Measurements from ENCODE around the gene PPP2R5D.

The PPP2R5D gene

DNA sequence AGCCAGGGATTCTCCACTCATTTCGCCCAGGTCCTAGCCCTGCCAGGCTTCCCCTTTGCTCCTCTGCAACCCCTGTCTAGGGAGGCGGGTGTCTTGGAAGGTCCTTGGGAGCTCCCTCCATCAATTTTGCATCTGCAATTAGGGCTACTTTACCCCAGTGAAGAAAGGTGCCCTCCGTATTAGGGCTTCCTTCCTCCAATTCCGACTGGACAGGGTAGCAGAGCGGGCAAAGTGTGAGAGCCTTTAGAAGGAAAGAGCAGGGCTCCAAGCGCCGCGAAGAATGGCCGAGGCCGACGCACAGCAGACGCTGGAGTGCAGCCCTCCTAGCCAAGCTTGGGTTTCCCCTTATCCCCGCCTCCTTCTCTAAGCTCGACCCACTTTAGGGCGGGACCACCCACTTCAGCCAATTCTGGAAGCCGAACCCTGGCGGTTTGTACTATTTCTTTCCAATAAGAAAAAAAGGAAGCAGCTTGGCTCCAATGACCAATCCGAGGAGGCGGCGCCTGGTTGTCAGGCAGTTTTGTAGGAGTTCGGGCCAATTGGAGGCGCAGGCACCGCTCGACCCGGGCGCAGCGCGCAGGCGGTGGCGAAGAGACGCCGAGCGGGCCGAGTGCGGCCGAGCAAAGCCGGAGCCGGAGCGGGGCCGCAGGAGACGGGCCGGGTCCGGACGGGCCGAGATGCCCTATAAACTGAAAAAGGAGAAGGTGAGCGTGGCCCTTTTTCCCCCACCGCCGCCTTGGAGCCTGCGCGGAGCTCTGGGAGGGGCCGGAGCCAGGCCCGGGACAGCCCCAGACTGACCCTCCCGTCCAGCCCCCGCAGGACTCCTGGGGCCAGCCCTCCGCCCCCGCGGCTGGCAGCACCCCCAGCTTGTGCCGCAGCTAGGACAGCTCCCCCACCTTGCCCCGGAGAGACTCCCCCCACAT lies at the start of gene PPP2R5D:
Gene PPP2R5D, plus strand, starts transcription at position 570 of the 923 bp plus-strand sequence. Its CDS starts 108 bp downstream, at position 678.
- Histone ChIP-seq H3K9me2 (replicated peaks; ENCODE audit: low read depth, low read length) (no peaks in the 10 kb centered on the region), H3K27me3 (ENCODE audit: insufficient read depth, low read length, poor library complexity, severe bottlenecking) (no peaks in the 10 kb centered on the region), H3K36me3 (ENCODE audit: insufficient read depth, low read length) (no peaks in the 10 kb centered on the region), H4K20me1 (ENCODE audit: insufficient read depth, low read length, poor library complexity, severe bottlenecking) (peaks cover 5% of the 10 kb centered on the region), H3K4me3 (ENCODE audit: low read length, poor library complexity, severe bottlenecking) (peak within 1 kb of the TSS; percentile 85), H3F3A (ENCODE audit: low read depth) (no peaks in the 10 kb centered on the region), H3K79me2 (ENCODE audit: insufficient read depth, low read length) (peaks cover 45% of the 10 kb centered on the region), H2AFZ (ENCODE audit: low read length) (peak within 1 kb of the TSS; percentile 86), H3K9me3 (ENCODE audit: insufficient read depth, low read depth, low read length) (no peaks in the 10 kb centered on the region), H3K9ac (ENCODE audit: low read depth, low read length, poor library complexity, severe bottlenecking) (peak within 1 kb of the TSS; percentile 90), H3K4me1 (ENCODE audit: insufficient read depth, low read length, poor library complexity, severe bottlenecking) (peaks cover 51% of the 10 kb centered on the region), H3K4me2 (ENCODE audit: low read depth, low read length, poor library complexity, severe bottlenecking) (peak within 1 kb of the TSS; percentile 97)
- TF ChIP-seq CTCF (conservative IDR thresholded peaks at IDR 0.05; ENCODE audit: low read length): no peak
- no peak for TF ChIP-seq EZH2phosphoT487 (IDR thresholded peaks at IDR 0.05; ENCODE audit: borderline replicate concordance)

DNA sequence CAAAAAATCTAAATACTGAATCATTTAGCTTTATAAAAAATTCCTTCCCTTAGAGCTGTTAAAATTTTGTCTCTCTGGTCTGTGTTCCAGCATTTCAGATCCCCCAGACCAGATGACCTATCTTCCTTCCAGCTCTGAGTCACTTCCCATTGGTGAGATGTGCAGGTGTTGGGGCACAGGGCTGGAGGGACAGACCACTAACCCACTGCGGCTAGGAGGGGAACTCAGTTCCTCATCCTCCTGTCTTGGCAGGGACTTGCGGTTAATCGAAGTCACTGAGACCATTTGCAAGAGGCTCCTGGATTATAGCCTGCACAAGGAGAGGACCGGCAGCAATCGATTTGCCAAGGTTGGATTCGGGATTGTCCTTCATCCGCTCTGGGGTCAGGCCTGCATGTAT lies 49.0 kb upstream of the PPP2R5D start:
- no peak overlapping the region for H3K4me3 ChIP-seq (ENCODE audit: low read length, poor library complexity, severe bottlenecking)
- H3K4me2 ChIP-seq (ENCODE audit: low read depth, low read length, poor library complexity, severe bottlenecking): peak overlapping the region; percentile 89
- H3K27me3 ChIP-seq (ENCODE audit: insufficient read depth, low read length, poor library complexity, severe bottlenecking): no peaks in the 10 kb centered on the region
- peaks cover 36% of the 10 kb centered on the region for H3K4me1 ChIP-seq (ENCODE audit: insufficient read depth, low read length, poor library complexity, severe bottlenecking)
- H3K9me3 ChIP-seq (ENCODE audit: insufficient read depth, low read depth, low read length): no peaks in the 10 kb centered on the region
- TF ChIP-seq EZH2phosphoT487 (IDR thresholded peaks at IDR 0.05; ENCODE audit: borderline replicate concordance) (no peak), CTCF (conservative IDR thresholded peaks at IDR 0.05; ENCODE audit: low read length) (no peak)
- H3F3A ChIP-seq (ENCODE audit: low read depth): peaks cover 5% of the 10 kb centered on the region
- H3K9ac ChIP-seq (ENCODE audit: low read depth, low read length, poor library complexity, severe bottlenecking): no peak overlapping the region
- H3K36me3 ChIP-seq (ENCODE audit: insufficient read depth, low read length): peaks cover 62% of the 10 kb centered on the region; the same call in 1 of the 2 replicates
- H3K9me2 ChIP-seq (replicated peaks; ENCODE audit: low read depth, low read length): no peaks in the 10 kb centered on the region
- H4K20me1 ChIP-seq (ENCODE audit: insufficient read depth, low read length, poor library complexity, severe bottlenecking): peaks cover 64% of the 10 kb centered on the region
- H2AFZ ChIP-seq (ENCODE audit: low read length): no peak overlapping the region
- peaks cover 82% of the 10 kb centered on the region for H3K79me2 ChIP-seq (ENCODE audit: insufficient read depth, low read length)

DNA sequence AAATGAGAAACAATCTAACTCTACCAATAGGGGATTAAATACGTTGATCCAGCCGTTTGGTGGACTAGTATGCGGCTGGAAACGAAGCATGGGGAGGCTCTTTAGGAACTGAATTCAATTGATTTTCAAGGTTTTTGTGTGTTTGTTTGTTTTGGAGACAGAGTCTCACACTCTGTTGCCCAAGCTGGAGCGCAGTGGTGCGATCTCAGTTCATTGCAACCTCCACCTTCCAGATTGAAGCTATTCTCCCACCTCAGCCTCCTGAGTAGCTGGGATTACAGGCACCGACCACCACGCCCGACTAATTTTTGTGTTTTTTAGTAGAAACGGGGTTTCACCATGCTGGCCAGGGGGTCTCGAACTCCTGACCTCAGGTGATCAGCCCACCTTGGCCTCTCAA lies 48.0 kb upstream of the PPP2R5D start:
- peaks cover 28% of the 10 kb centered on the region for H3K4me1 ChIP-seq (ENCODE audit: insufficient read depth, low read length, poor library complexity, severe bottlenecking)
- peaks cover 74% of the 10 kb centered on the region for H3K79me2 ChIP-seq (ENCODE audit: insufficient read depth, low read length)
- H2AFZ ChIP-seq (ENCODE audit: low read length): no peak overlapping the region
- no peak overlapping the region for H3K4me3 ChIP-seq (ENCODE audit: low read length, poor library complexity, severe bottlenecking)
- H3K9me2 ChIP-seq (replicated peaks; ENCODE audit: low read depth, low read length): no peaks in the 10 kb centered on the region
- H4K20me1 ChIP-seq (ENCODE audit: insufficient read depth, low read length, poor library complexity, severe bottlenecking): peaks cover 56% of the 10 kb centered on the region
- no peak overlapping the region for H3K4me2 ChIP-seq (ENCODE audit: low read depth, low read length, poor library complexity, severe bottlenecking)
- H3K36me3 ChIP-seq (ENCODE audit: insufficient read depth, low read length): peaks cover 68% of the 10 kb centered on the region; the same call in 1 of the 2 replicates
- no peaks in the 10 kb centered on the region for H3K27me3 ChIP-seq (ENCODE audit: insufficient read depth, low read length, poor library complexity, severe bottlenecking)
- H3K9me3 ChIP-seq (ENCODE audit: insufficient read depth, low read depth, low read length): no peaks in the 10 kb centered on the region
- H3K9ac ChIP-seq (ENCODE audit: low read depth, low read length, poor library complexity, severe bottlenecking): no peak overlapping the region
- no peaks in the 10 kb centered on the region for H3F3A ChIP-seq (ENCODE audit: low read depth)
- TF ChIP-seq EZH2phosphoT487 (IDR thresholded peaks at IDR 0.05; ENCODE audit: borderline replicate concordance) (no peak), CTCF (conservative IDR thresholded peaks at IDR 0.05; ENCODE audit: low read length) (no peak)
